SK-N-SH treated with all-trans-retinoic acid at 6 μM for 48 hours (cell line): ENCODE measurements around the gene RNF113B.

Source experiments
- ATAC-seq: fragments of 200-7000 bp; cut with Tn5 transposase; 3 replicates; pipeline ENCODE4 v1.9.1; 2020; ENCODE audit warnings: mild to moderate bottlenecking, moderate library complexity
- ARNTL ChIP-seq: fragments of 450-650 bp; formaldehyde crosslinking; IDR thresholded peaks from 2 replicates; pipeline ENCODE4 v1.5.0; 2020; ENCODE audit warnings: low read depth, mild to moderate bottlenecking, moderate library complexity, borderline replicate concordance
- BACH2 ChIP-seq: fragments of 250-450 bp; sonication (Bioruptor Pico); IDR thresholded peaks from 2 replicates; pipeline ENCODE4 v1.9.0; 2021; ENCODE audit warnings: mild to moderate bottlenecking, borderline replicate concordance
- CREB5 ChIP-seq: fragments of 250-450 bp; sonication (Bioruptor Pico); IDR thresholded peaks from 2 replicates; pipeline ENCODE4 v1.5.1; 2020; ENCODE audit warnings: low read depth, mild to moderate bottlenecking, moderate library complexity
- CSDC2 ChIP-seq: fragments of 250-450 bp; sonication (Bioruptor Pico); IDR thresholded peaks from 2 replicates; pipeline ENCODE4 v1.5.0; 2020; ENCODE audit warnings: mild to moderate bottlenecking, moderate library complexity
- CSRNP3 ChIP-seq: fragments of 250-450 bp; sonication (Bioruptor Pico); IDR thresholded peaks from 2 replicates; pipeline ENCODE4 v1.5.1; 2021; ENCODE audit warnings: mild to moderate bottlenecking, moderate library complexity
- ESRRG ChIP-seq: fragments of 250-450 bp; sonication (Bioruptor Pico); IDR thresholded peaks from 2 replicates; pipeline ENCODE4 v1.6.1; 2021; ENCODE audit warnings: mild to moderate bottlenecking
- GLIS3 ChIP-seq: fragments of 250-450 bp; sonication (Bioruptor Pico); IDR thresholded peaks from 2 replicates; pipeline ENCODE4 v1.5.0; 2020; ENCODE audit warnings: mild to moderate bottlenecking, moderate library complexity
- ISL1 ChIP-seq: fragments of 250-450 bp; sonication (Bioruptor Pico); IDR thresholded peaks from 2 replicates; pipeline ENCODE4 v2.1.2; 2022; ENCODE audit warnings: mild to moderate bottlenecking, moderate library complexity
- OSR1 ChIP-seq: fragments of 250-450 bp; sonication (Bioruptor Pico); IDR thresholded peaks from 2 replicates; pipeline ENCODE4 v1.8.0; 2022; ENCODE audit warnings: moderate library complexity, mild to moderate bottlenecking, inconsistent platforms
- PATZ1 ChIP-seq: fragments of 250-450 bp; sonication (Bioruptor Pico); IDR thresholded peaks from 2 replicates; pipeline ENCODE4 v1.8.0; 2020; ENCODE audit warnings: mild to moderate bottlenecking, moderate library complexity, borderline replicate concordance
- POU6F1 ChIP-seq: fragments of 250-450 bp; sonication (Bioruptor Pico); IDR thresholded peaks from 2 replicates; pipeline ENCODE4 v1.8.0; 2021; ENCODE audit warnings: low read depth, mild to moderate bottlenecking, moderate library complexity, borderline replicate concordance
- PPARA ChIP-seq: fragments of 250-450 bp; sonication (Bioruptor Pico); IDR thresholded peaks from 2 replicates; pipeline ENCODE4 v1.5.0; 2020; ENCODE audit warnings: mild to moderate bottlenecking, borderline replicate concordance
- RARB ChIP-seq: fragments of 250-450 bp; sonication (Bioruptor Pico); IDR thresholded peaks from 2 replicates; pipeline ENCODE4 v1.8.0; 2021; ENCODE audit warnings: mild to moderate bottlenecking, moderate library complexity
- SNAI2 ChIP-seq: fragments of 250-450 bp; sonication (Bioruptor Pico); IDR thresholded peaks from 2 replicates; pipeline ENCODE4 v1.5.0; 2020; ENCODE audit warnings: mild to moderate bottlenecking, moderate library complexity
- TCF4 ChIP-seq: fragments of 250-450 bp; sonication (Bioruptor Pico); IDR thresholded peaks from 2 replicates; pipeline ENCODE4 v1.8.0; 2021; ENCODE audit warnings: mild to moderate bottlenecking, moderate library complexity, borderline replicate concordance
- TOX ChIP-seq: fragments of 250-450 bp; sonication (Bioruptor Pico); IDR thresholded peaks from 2 replicates; pipeline ENCODE4 v1.8.0; 2021; ENCODE audit warnings: mild to moderate bottlenecking, moderate library complexity, borderline replicate concordance
- TSHZ2 ChIP-seq: fragments of 250-450 bp; sonication (Bioruptor Pico); IDR thresholded peaks from 2 replicates; pipeline ENCODE4 v1.5.0; 2020; ENCODE audit warnings: mild to moderate bottlenecking, moderate library complexity
- ZC3H10 ChIP-seq: fragments of 250-450 bp; sonication (Bioruptor Pico); IDR thresholded peaks from 2 replicates; pipeline ENCODE4 v1.5.1; 2021; ENCODE audit warnings: mild to moderate bottlenecking, moderate library complexity
- ZFP3 ChIP-seq: fragments of 250-450 bp; sonication (Bioruptor Pico); IDR thresholded peaks from 2 replicates; pipeline ENCODE4 v1.5.0; 2020; ENCODE audit warnings: mild to moderate bottlenecking, moderate library complexity
- ZFP30 ChIP-seq: fragments of 450-650 bp; formaldehyde crosslinking; IDR thresholded peaks from 2 replicates; pipeline ENCODE4 v1.5.0; 2022; ENCODE audit warnings: mild to moderate bottlenecking, moderate library complexity
- ZNF565 ChIP-seq: fragments of 450-650 bp; formaldehyde crosslinking; conservative IDR thresholded peaks from 2 replicates; pipeline ENCODE4 v1.5.0; 2020; ENCODE audit warnings: low read depth, mild to moderate bottlenecking, moderate library complexity
- ZNF70 ChIP-seq: fragments of 450-650 bp; formaldehyde crosslinking; IDR thresholded peaks from 2 replicates; pipeline ENCODE4 v1.5.0; 2020; ENCODE audit warnings: mild to moderate bottlenecking, moderate library complexity

RNF113B gene

GRCh38 chr13:98180092-98180491 is 3.0 kb upstream of the RNF113B start:
- TF ChIP-seq OSR1 (CRISPR knock-in tag) (no peak), ZFP30 (no peak), RARB (CRISPR knock-in tag) (no peak), ZNF70 (CRISPR knock-in tag) (no peak), TOX (CRISPR knock-in tag) (no peak), CREB5 (CRISPR knock-in tag) (no peak), PPARA (no peak), ESRRG (CRISPR knock-in tag) (no peak), ISL1 (CRISPR knock-in tag) (no peak), ARNTL (no peak), ZNF565 (CRISPR knock-in tag) (no peak), POU6F1 (CRISPR knock-in tag) (no peak), CSRNP3 (CRISPR knock-in tag) (no peak), PATZ1 (CRISPR knock-in tag) (no peak), ZFP3 (CRISPR knock-in tag) (no peak), ZC3H10 (CRISPR knock-in tag) (no peak)

GRCh38 chr13:98175823-98176222 is 1.2 kb downstream of the RNF113B start:
- TF ChIP-seq PPARA (no peak), ARNTL (no peak), SNAI2 (CRISPR knock-in tag) (no peak), ZC3H10 (CRISPR knock-in tag) (no peak), ZNF70 (CRISPR knock-in tag) (no peak), TOX (CRISPR knock-in tag) (no peak), GLIS3 (no peak), ESRRG (CRISPR knock-in tag) (no peak), ISL1 (CRISPR knock-in tag) (no peak), ZFP3 (CRISPR knock-in tag) (no peak), POU6F1 (CRISPR knock-in tag) (no peak), ZFP30 (no peak), TCF4 (no peak), PATZ1 (CRISPR knock-in tag) (no peak), TSHZ2 (CRISPR knock-in tag) (no peak), OSR1 (CRISPR knock-in tag) (no peak), BACH2 (CRISPR knock-in tag) (no peak), ZNF565 (CRISPR knock-in tag) (no peak), CSDC2 (CRISPR knock-in tag) (no peak)
- ATAC-seq: no peak

More at GRCh38 chr13:98180092-98180491, 3.0 kb upstream of the RNF113B start:
- no peak for ATAC-seq
